Aorta (tissue), 5 donors: ENCODE data around the gene PATL2. TPM values are rescaled to one million over a fixed set of nuclear protein-coding genes. Genes with fewer than 3 reads are reported as not detected.
"Not testable (repeated sequence)": the region's sequence is repeated elsewhere in the genome, so short reads cannot be mapped to it uniquely, and the experiment has no call there.

ENCODE experiments used
- ATAC-seq: fragments of 200-7000 bp; cut with Tn5 transposase; one replicate; pipeline ENCODE4 v1.9.1; 2022; ENCODE audit warnings: moderate library complexity; ENCODE audit not compliant: low FRiP score
- DNase-seq, 2 donors: peaks; one replicate each; pipeline ENCODE4 v3.0.0-alpha.2; 2020
- H3K27ac ChIP-seq, 2 donors: one replicate each; pipeline ENCODE4 v1.5.1; 2013; ENCODE audit warnings: low read length in 2 of 2, mild to moderate bottlenecking in 2 of 2, moderate library complexity in 2 of 2, control low read depth in 1 of 2, inconsistent platforms in 1 of 2, low read depth in 1 of 2
- H3K27me3 ChIP-seq, 2 donors: one replicate each; pipeline ENCODE4 v1.6.1; 2013; ENCODE audit warnings: control low read depth in 1 of 2, low read length in 1 of 2, mild to moderate bottlenecking in 1 of 2, moderate library complexity in 1 of 2; ENCODE audit not compliant: insufficient read depth in 2 of 2, control insufficient read depth in 1 of 2
- H3K36me3 ChIP-seq, 2 donors: one replicate each; pipeline ENCODE4 v1.6.1; 2013; ENCODE audit warnings: control low read depth in 1 of 2, low read length in 1 of 2, mild to moderate bottlenecking in 1 of 2; ENCODE audit not compliant: insufficient read depth in 2 of 2, control insufficient read depth in 1 of 2
- H3K4me1 ChIP-seq, 2 donors: one replicate each; pipeline ENCODE4 v1.6.1; 2013; ENCODE audit warnings: low read length in 2 of 2, control low read depth in 1 of 2, mild to moderate bottlenecking in 1 of 2, moderate library complexity in 1 of 2; ENCODE audit not compliant: insufficient read depth in 2 of 2, control insufficient read depth in 1 of 2
- H3K4me3 ChIP-seq, 2 donors: one replicate each; pipeline ENCODE4 v1.5.1; 2013; ENCODE audit warnings: low read length in 2 of 2, control low read depth in 1 of 2, mild to moderate bottlenecking in 1 of 2
- H3K9me3 ChIP-seq: one replicate; pipeline ENCODE4 v1.6.1; 2013; ENCODE audit warnings: mild to moderate bottlenecking, low read length; ENCODE audit not compliant: control insufficient read depth
- WGBS, 2 donors: extraction: QIAGEN DNeasy Blood & Tissue Kit; methylation state at CpG; one replicate each; pipeline ENCODE4 v1.1.7; 2013; 5-methylcytosine and 5-hydroxymethylcytosine counted together
- intact Hi-C, 2 donors: fragments of 100-400 bp; cut with DNase I; formaldehyde crosslinking; loops; one replicate each; pipeline versions ENCODE4 v1.14.2 to v1.15.0; 2022
- polyA plus RNA-seq, 2 donors: library from polyadenylated mRNA; stranded (reverse); fragments of 200-250 nt; gene quantifications; one replicate each; pipeline ENCODE4 v1.2.3, GENCODE V29; 2013
- total RNA-seq, 2 donors: library from RNA; stranded (reverse); fragmentation: NEBNext Ultra II Directional; extraction: Animal tissue kit (Norgen Biotek cat#: 25700); gene quantifications; one replicate each; pipeline ENCODE4 v1.2.1, GENCODE V29; 2021
- donor health status: healthy with polysubstance abuse.
- donor health status: Bipolar disorder and iron deficiency.
- donor health status: DM: no; HTN: no; CAD: no.
- donor health status: DM: no; HTN: no; CAD: no.
- donor health status: DM: yes; HTN: yes; CAD: no.

PATL2 gene
- total and polyA plus RNA-seq, 4 donors = 0.23 to 2.2 (median 1.3) TPM; not detected in 1

GRCh38 chr15:44682809-44683682, 28.1 kb downstream of the PATL2 start:
- H3K4me3 ChIP-seq, H3K4me1 ChIP-seq, H3K9me3 ChIP-seq, intact Hi-C loops, H3K27me3 ChIP-seq, ATAC-seq, H3K27ac ChIP-seq, H3K36me3 ChIP-seq: not testable (repeated sequence)
- 36 to 42% methylated on average over 8 of the region's 8 CpGs for WGBS, 2 donors
- DNase-seq = peak in 1 of 2 donors; percentile 74

GRCh38 chr15:44682211-44682610, 28.9 kb downstream of the PATL2 start:
- intact Hi-C loops = no loop called here
- Histone ChIP-seq H3K36me3 (no peaks in the 10 kb centered on the region), H3K27ac (no peak overlapping the region), H3K27me3 (no peaks in the 10 kb centered on the region), H3K9me3 (no peaks in the 10 kb centered on the region), H3K4me1 (no peaks in the 10 kb centered on the region), H3K4me3 (no peak overlapping the region)
- no peak for DNase-seq
- ATAC-seq = no peak
- 66 to 78% methylated on average over 2 of the region's 2 CpGs for WGBS, 2 donors

DNA sequence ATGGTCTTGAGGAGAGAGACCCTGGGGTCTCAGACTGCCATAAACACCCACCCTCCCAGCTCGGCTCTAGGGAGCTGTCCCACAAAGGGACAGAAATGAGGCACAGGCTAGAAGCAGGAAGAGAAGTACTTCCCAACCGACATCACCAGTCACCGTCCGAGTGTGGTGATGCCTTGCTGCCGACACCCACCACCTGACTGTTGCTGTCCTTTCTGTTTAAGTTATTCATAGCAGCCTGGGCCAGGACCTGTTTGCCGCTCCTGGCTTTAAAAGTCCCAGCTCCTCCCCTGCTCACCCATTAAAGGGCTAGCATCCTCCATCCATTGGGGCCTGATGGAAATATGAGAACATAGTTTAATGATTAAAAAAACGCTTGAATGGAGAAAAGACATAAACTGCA, 34.4 kb downstream of the PATL2 start:
- no peak overlapping the region for H3K4me3 ChIP-seq
- intact Hi-C loops = no loop called here
- WGBS, 2 donors = 62 to 66% methylated on average over 7 of the region's 7 CpGs
- H3K36me3 ChIP-seq = no peaks in the 10 kb centered on the region
- DNase-seq (no peak), ATAC-seq (no peak)
- no peaks in the 10 kb centered on the region for H3K27me3 ChIP-seq
- H3K27ac ChIP-seq = no peak overlapping the region
- no peaks in the 10 kb centered on the region for H3K4me1 ChIP-seq
- H3K9me3 ChIP-seq = no peaks in the 10 kb centered on the region

DNA sequence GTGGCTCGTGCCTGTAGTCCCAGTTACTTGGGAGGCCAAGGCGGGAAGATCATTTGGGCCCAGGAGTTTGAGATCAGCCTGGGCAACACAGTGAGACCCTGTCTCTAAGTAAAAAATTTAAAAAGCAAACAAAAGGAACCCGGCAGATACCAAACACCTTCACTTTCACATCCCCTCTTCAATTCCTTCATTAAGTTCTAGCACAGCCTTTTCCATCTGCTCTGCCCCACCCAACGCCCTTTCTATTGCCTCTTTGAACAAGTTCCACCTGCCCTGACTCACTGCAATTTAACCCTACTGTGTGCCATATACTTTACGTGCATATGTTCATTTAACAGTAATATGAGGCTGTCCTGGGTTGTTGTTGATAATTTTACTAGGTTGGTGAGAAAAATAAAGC, 35.2 kb downstream of the PATL2 start:
- Histone ChIP-seq H3K27ac (no peak overlapping the region), H3K4me3 (no peak overlapping the region), H3K9me3 (no peaks in the 10 kb centered on the region), H3K27me3 (no peaks in the 10 kb centered on the region), H3K36me3 (no peaks in the 10 kb centered on the region), H3K4me1 (no peaks in the 10 kb centered on the region)
- WGBS, 2 donors = 77 to 82% methylated on average over 5 of the region's 5 CpGs
- DNase-seq (no peak), ATAC-seq (no peak)
- intact Hi-C loops = no loop called here

GRCh38 chr15:44673639-44674038, 37.5 kb downstream of the PATL2 start:
- no peak for ATAC-seq
- H3K27ac ChIP-seq = no peak overlapping the region
- WGBS, 2 donors = 89 to 91% methylated on average over 2 of the region's 2 CpGs
- H3K4me3 ChIP-seq = no peak overlapping the region
- no peaks in the 10 kb centered on the region for H3K4me1 ChIP-seq
- H3K36me3 ChIP-seq = no peaks in the 10 kb centered on the region
- H3K27me3 ChIP-seq = no peaks in the 10 kb centered on the region
- no peaks in the 10 kb centered on the region for H3K9me3 ChIP-seq
- no peak for DNase-seq
- intact Hi-C loops = no loop called here

- H3K4me1 ChIP-seq = no peaks in the 10 kb centered on the region
- DNase-seq (no peak), ATAC-seq (no peak)
- 77 to 83% methylated on average over 6 of the region's 6 CpGs for WGBS, 2 donors
- H3K4me3 ChIP-seq = no peak overlapping the region
- no peaks in the 10 kb centered on the region for H3K36me3 ChIP-seq
- no peaks in the 10 kb centered on the region for H3K9me3 ChIP-seq
- H3K27me3 ChIP-seq = no peaks in the 10 kb centered on the region
- H3K27ac ChIP-seq = no peak overlapping the region
- intact Hi-C loops = no loop called here
Measured at GRCh38 chr15:44670087-44670950, 40.8 kb downstream of the PATL2 start.

DNA sequence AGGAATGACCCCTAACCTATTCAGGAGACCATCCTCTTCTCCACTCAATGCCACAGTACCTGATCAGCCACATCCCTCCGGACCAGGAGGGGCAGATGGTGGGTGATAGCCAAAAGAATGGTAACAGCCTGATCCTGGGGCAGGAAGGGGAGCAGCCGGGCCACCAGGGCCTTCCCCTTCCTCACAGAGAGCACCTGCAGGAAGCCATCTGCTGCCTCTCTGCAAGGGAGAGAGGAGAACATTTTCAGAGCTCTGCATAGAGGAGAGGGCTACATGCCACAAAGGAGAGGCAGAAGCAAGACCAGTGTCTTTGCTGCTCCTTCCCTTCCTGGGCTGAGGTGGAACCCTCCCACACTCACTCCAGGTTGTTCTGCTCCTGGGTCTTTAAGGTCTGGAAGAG, 42.2 kb downstream of the PATL2 start:
- H3K27me3 ChIP-seq = no peaks in the 10 kb centered on the region
- H3K27ac ChIP-seq = no peak overlapping the region
- intact Hi-C loops = no loop called here
- ATAC-seq (no peak), DNase-seq (no peak)
- no peak overlapping the region for H3K4me3 ChIP-seq
- H3K4me1 ChIP-seq = no peaks in the 10 kb centered on the region
- no peaks in the 10 kb centered on the region for H3K9me3 ChIP-seq
- WGBS, 2 donors = 66 to 67% methylated on average over 2 of the region's 2 CpGs
- no peaks in the 10 kb centered on the region for H3K36me3 ChIP-seq

DNA sequence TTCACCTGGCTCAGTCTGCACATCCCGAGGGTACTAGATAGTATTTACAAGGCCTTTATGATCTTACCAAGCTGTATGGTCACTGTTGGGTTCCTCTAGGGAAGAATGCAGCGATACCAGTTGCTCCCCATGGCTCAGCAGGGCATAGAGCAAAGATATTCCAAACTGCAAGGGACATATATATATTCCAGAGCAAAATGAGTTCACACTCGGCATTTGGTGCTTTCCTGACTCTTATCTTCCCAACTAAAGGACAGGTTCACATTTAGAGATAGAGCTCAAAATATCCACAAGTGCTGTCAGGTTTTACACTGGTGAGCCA, 44.1 kb downstream of the PATL2 start:
- no peaks in the 10 kb centered on the region for H3K9me3 ChIP-seq
- no peak for DNase-seq
- no peak overlapping the region for H3K4me3 ChIP-seq
- no peaks in the 10 kb centered on the region for H3K27me3 ChIP-seq
- intact Hi-C loops = no loop called here
- no peaks in the 10 kb centered on the region for H3K36me3 ChIP-seq
- no peak overlapping the region for H3K27ac ChIP-seq
- WGBS, 2 donors = 69 to 73% methylated on average over 3 of the region's 3 CpGs
- ATAC-seq = no peak
- no peaks in the 10 kb centered on the region for H3K4me1 ChIP-seq
